HepG2 (cell line): Measurements from ENCODE around the gene TRIM27. TPM values are rescaled to one million over a fixed set of nuclear protein-coding genes. Genes with fewer than 3 reads are reported as not detected.
A peak's percentile ranks its signal among the peaks of the same experiment; 100 is the strongest.

ENCODE experiments used
- ATRX ChIP-seq: sonication (generic); formaldehyde crosslinking; IDR thresholded peaks from 2 replicates; pipeline ENCODE4 v1.4.0; 2020; ENCODE audit warnings: missing genetic modification reagents, borderline replicate concordance
- POLR2A ChIP-seq, 2 experiments: IDR thresholded peaks; 2 replicates each; pipeline ENCODE4 v1.6.1; 2011; ENCODE audit warnings: low read depth in 2 of 2, low read length in 2 of 2, mild to moderate bottlenecking in 1 of 2, moderate library complexity in 1 of 2; ENCODE audit not compliant: insufficient read depth in 1 of 2
- POLR2G ChIP-seq: fragments of 200-400 bp; formaldehyde crosslinking; IDR thresholded peaks from 2 replicates; pipeline ENCODE4 v1.6.1; 2018; ENCODE audit warnings: mild to moderate bottlenecking, low read depth, low read length, moderate library complexity
- SALL1 ChIP-seq: sonication (generic); formaldehyde crosslinking; IDR thresholded peaks from 2 replicates; pipeline ENCODE4 v1.8.0; 2022; ENCODE audit warnings: mild to moderate bottlenecking, missing genetic modification reagents
- SALL2 ChIP-seq: sonication (generic); formaldehyde crosslinking; IDR thresholded peaks from 2 replicates; pipeline ENCODE4 v1.8.1; 2023; ENCODE audit warnings: mild to moderate bottlenecking, missing genetic modification reagents, inconsistent platforms
- ZMYM4 ChIP-seq: sonication (generic); formaldehyde crosslinking; IDR thresholded peaks from 2 replicates; pipeline ENCODE4 v1.8.1; 2023; ENCODE audit warnings: mild to moderate bottlenecking, missing genetic modification reagents
- ZNF451 ChIP-seq: sonication (generic); formaldehyde crosslinking; IDR thresholded peaks from 2 replicates; pipeline ENCODE4 v1.5.0; 2020; ENCODE audit warnings: mild to moderate bottlenecking, missing genetic modification reagents
- ZNF484 ChIP-seq: sonication (generic); formaldehyde crosslinking; IDR thresholded peaks from 2 replicates; pipeline ENCODE4 v1.5.1; 2020; ENCODE audit warnings: mild to moderate bottlenecking, low read depth, missing genetic modification reagents, borderline replicate concordance
- ZNF598 ChIP-seq: sonication (generic); formaldehyde crosslinking; IDR thresholded peaks from 2 replicates; pipeline ENCODE4 v1.5.1; 2020; ENCODE audit warnings: mild to moderate bottlenecking, missing genetic modification reagents, borderline replicate concordance
- ZNF777 ChIP-seq: sonication (generic); formaldehyde crosslinking; IDR thresholded peaks from 2 replicates; pipeline ENCODE4 v1.4.0; 2020; ENCODE audit warnings: missing genetic modification reagents
- ZNF792 ChIP-seq: IDR thresholded peaks from 2 replicates; pipeline ENCODE4 v1.6.1; 2016
- ZSCAN21 ChIP-seq: sonication (generic); formaldehyde crosslinking; IDR thresholded peaks from 2 replicates; pipeline ENCODE4 v1.8.0; 2022; ENCODE audit warnings: mild to moderate bottlenecking, missing genetic modification reagents, moderate library complexity, borderline replicate concordance
- polyA plus RNA-seq, 8 experiments: library from polyadenylated mRNA; depleted of rRNA in 3 of 8; stranded (reverse) in 7 of 8; unstranded in 1 of 8; fragments of >200 nt; fragmentation: Illumina TruSeq in 4 of 8; extraction: Trizol in 4 of 8; gene quantifications; 2 replicates each; pipeline versions ENCODE4 v1.2.1 to v1.2.3, GENCODE V29; 2011 to 2016; ENCODE audit warnings: low read depth in 4 of 8, missing spikeins in 1 of 8, mixed read lengths in 1 of 8; ENCODE audit not compliant: insufficient read depth in 1 of 8
- total RNA-seq, 5 experiments: library from RNA; depleted of rRNA; stranded (reverse); fragments of >200 nt; fragmentation: Illumina TruSeq; extraction: Trizol; gene quantifications; 2 replicates each; pipeline ENCODE4 v1.2.3, GENCODE V29; 2016; ENCODE audit warnings: low read depth in 1 of 5
- TF ChIP-seq, protein P1 (sequence below): sonication (generic); formaldehyde crosslinking; IDR thresholded peaks from 2 replicates; pipeline ENCODE4 v1.8.0; 2022; ENCODE audit warnings: mild to moderate bottlenecking, missing genetic modification reagents, borderline replicate concordance
- TF ChIP-seq, protein P2 (sequence below): sonication (generic); formaldehyde crosslinking; IDR thresholded peaks from 2 replicates; pipeline ENCODE4 v1.5.0; 2020; ENCODE audit warnings: mild to moderate bottlenecking, missing genetic modification reagents, borderline replicate concordance
- TF ChIP-seq, protein P3 (sequence below), 2 experiments: fragments of 450-650 bp in 1 of 2; sonication (generic) in 1 of 2; formaldehyde crosslinking; IDR thresholded peaks; 2 replicates each; pipeline versions ENCODE4 v1.5.0 to v1.8.0; 2020 to 2022; ENCODE audit warnings: mild to moderate bottlenecking in 1 of 2, missing genetic modification reagents in 1 of 2
- TF ChIP-seq, protein P4 (sequence below): sonication (generic); formaldehyde crosslinking; IDR thresholded peaks from 2 replicates; pipeline ENCODE4 v1.8.0; 2022; ENCODE audit warnings: mild to moderate bottlenecking, missing genetic modification reagents; ENCODE audit not compliant: insufficient replicate concordance
- TF ChIP-seq, protein P5 (sequence below): sonication (generic); formaldehyde crosslinking; IDR thresholded peaks from 2 replicates; pipeline ENCODE4 v1.5.0; 2020; ENCODE audit warnings: missing genetic modification reagents

Gene TRIM27
- total and polyA plus RNA-seq, 2 of the 13 experiments (the other 11 are each of a cell fraction or from before 2014, with no cell fraction given): 88.6 to 112 TPM

DNA sequence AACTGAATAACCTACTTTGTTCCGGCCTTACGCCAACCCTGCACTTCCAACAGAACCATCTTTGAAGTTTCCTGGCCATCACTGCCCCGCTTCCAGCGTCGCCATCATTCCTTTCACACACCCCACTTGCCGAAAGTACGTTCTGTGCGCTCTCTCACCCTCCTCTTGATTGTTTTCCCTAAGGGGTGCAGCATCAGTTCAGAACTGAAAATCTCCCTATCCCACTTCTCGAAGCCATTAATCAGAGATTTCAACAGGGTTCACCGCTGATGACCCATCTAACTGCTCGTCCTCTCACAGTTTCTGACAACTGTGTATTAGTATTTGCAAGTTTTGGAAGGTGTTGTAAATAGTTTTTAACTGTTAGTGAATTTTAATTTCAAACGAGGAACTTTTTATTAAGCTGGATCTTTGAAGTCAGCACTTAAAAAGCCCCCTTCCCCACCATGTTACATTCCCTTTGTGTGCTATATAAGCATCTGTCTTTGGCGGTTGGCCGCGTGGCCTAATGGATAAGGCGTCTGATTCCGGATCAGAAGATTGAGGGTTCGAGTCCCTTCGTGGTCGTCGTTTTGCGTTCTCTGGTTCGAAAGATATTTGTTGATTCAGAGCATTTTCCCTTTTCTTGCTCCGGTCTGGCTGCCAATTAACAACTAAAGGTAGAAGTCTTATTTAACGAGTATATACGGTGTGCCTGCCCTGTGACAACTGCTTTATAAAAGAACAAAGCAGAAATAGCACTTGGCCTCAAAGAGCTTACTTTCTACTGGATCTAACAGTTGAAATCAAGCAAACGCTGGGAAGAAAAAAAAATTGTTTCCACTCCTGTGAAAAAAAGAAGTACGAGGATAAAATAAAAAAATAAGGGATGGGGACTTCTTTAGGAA is 42.6 kb downstream of the TRIM27 start (continued):
- TF ChIP-seq SALL2 (CRISPR knock-in tag) (no peak), ZMYM4 (CRISPR knock-in tag) (peak; percentile 87), SALL1 (CRISPR knock-in tag) (peak; percentile 75), ZNF598 (CRISPR knock-in tag) (no peak), ZNF484 (no peak), ZNF777 (no peak), POLR2G (no peak), ZSCAN21 (CRISPR knock-in tag) (no peak), ZNF451 (CRISPR knock-in tag) (peak; percentile 55; the same call in 1 of the 2 replicates), ATRX (CRISPR knock-in tag) (no peak), ZNF792 (CRISPR knock-in tag) (peak; percentile 84), POLR2A (IDR thresholded peaks at IDR 0.05; ENCODE audit: insufficient read depth in 1 of 2, low read depth in 2 of 2, low read length in 2 of 2) (no peak)
- TF ChIP-seq, protein P1, sequence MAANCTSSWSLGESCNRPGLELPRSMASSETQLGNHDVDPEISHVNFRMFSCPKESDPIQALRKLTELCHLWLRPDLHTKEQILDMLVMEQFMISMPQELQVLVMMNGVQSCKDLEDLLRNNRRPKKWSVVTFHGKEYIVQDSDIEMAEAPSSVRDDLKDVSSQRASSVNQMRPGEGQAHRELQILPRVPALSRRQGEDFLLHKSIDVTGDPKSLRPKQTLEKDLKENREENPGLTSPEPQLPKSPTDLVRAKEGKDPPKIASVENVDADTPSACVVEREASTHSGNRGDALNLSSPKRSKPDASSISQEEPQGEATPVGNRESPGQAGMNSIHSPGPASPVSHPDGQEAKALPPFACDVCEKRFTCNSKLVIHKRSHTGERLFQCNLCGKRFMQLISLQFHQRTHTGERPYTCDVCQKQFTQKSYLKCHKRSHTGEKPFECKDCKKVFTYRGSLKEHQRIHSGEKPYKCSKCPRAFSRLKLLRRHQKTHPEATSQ (CRISPR knock-in tag): 0 out of 2 replicates have a peak, but pooled peaks have one; percentile 87
- TF ChIP-seq, protein P2, sequence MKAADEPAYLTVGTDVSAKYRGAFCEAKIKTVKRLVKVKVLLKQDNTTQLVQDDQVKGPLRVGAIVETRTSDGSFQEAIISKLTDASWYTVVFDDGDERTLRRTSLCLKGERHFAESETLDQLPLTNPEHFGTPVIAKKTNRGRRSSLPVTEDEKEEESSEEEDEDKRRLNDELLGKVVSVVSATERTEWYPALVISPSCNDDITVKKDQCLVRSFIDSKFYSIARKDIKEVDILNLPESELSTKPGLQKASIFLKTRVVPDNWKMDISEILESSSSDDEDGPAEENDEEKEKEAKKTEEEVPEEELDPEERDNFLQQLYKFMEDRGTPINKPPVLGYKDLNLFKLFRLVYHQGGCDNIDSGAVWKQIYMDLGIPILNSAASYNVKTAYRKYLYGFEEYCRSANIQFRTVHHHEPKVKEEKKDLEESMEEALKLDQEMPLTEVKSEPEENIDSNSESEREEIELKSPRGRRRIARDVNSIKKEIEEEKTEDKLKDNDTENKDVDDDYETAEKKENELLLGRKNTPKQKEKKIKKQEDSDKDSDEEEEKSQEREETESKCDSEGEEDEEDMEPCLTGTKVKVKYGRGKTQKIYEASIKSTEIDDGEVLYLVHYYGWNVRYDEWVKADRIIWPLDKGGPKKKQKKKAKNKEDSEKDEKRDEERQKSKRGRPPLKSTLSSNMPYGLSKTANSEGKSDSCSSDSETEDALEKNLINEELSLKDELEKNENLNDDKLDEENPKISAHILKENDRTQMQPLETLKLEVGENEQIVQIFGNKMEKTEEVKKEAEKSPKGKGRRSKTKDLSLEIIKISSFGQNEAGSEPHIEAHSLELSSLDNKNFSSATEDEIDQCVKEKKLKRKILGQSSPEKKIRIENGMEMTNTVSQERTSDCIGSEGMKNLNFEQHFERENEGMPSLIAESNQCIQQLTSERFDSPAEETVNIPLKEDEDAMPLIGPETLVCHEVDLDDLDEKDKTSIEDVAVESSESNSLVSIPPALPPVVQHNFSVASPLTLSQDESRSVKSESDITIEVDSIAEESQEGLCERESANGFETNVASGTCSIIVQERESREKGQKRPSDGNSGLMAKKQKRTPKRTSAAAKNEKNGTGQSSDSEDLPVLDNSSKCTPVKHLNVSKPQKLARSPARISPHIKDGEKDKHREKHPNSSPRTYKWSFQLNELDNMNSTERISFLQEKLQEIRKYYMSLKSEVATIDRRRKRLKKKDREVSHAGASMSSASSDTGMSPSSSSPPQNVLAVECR (CRISPR knock-in tag): peak; percentile 47; the same call in 1 of the 2 replicates
- TF ChIP-seq, protein P3, sequence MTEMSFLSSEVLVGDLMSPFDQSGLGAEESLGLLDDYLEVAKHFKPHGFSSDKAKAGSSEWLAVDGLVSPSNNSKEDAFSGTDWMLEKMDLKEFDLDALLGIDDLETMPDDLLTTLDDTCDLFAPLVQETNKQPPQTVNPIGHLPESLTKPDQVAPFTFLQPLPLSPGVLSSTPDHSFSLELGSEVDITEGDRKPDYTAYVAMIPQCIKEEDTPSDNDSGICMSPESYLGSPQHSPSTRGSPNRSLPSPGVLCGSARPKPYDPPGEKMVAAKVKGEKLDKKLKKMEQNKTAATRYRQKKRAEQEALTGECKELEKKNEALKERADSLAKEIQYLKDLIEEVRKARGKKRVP (CRISPR knock-in tag; IDR thresholded peaks at IDR 0.05): 0 out of 4 replicates have a peak, but pooled peaks of 1 of the 2 experiments have one; percentile 46
- TF ChIP-seq, protein P4, sequence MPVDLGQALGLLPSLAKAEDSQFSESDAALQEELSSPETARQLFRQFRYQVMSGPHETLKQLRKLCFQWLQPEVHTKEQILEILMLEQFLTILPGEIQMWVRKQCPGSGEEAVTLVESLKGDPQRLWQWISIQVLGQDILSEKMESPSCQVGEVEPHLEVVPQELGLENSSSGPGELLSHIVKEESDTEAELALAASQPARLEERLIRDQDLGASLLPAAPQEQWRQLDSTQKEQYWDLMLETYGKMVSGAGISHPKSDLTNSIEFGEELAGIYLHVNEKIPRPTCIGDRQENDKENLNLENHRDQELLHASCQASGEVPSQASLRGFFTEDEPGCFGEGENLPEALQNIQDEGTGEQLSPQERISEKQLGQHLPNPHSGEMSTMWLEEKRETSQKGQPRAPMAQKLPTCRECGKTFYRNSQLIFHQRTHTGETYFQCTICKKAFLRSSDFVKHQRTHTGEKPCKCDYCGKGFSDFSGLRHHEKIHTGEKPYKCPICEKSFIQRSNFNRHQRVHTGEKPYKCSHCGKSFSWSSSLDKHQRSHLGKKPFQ (CRISPR knock-in tag): no peak
- TF ChIP-seq, protein P5, sequence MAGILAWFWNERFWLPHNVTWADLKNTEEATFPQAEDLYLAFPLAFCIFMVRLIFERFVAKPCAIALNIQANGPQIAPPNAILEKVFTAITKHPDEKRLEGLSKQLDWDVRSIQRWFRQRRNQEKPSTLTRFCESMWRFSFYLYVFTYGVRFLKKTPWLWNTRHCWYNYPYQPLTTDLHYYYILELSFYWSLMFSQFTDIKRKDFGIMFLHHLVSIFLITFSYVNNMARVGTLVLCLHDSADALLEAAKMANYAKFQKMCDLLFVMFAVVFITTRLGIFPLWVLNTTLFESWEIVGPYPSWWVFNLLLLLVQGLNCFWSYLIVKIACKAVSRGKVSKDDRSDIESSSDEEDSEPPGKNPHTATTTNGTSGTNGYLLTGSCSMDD: no peak
